ENCODE data around the gene CCDC137. TPM values are rescaled to one million over a fixed set of nuclear protein-coding genes. Genes with fewer than 3 reads are reported as not detected.

CCDC137 gene
- total RNA-seq, 4 donors from 2014 or later = 4.4 to 11.4 (median 8.8) TPM

GRCh38 chr17:81646869-81647600 lies 19.5 kb upstream of the CCDC137 start:
- WGBS, 2 donors = 60 to 70% methylated on average over 6 to 12 of the region's 12 CpGs
- intact Hi-C loops (cut with DNase I) = no loop called here

GRCh38 chr17:81647640-81648012 lies 18.9 kb upstream of the CCDC137 start:
- 34 to 43% methylated on average over 12 to 16 of the region's 21 CpGs for WGBS, 2 donors
- peaks cover 6% of the 10 kb centered on the region for H3K27me3 ChIP-seq

More at GRCh38 chr17:81646869-81647600, 19.5 kb upstream of the CCDC137 start:
- peaks cover 6% of the 10 kb centered on the region for H3K27me3 ChIP-seq
- no peaks in the 10 kb centered on the region for H3K9me3 ChIP-seq
- DNase-seq = no peak
- no peaks in the 10 kb centered on the region for H3K4me1 ChIP-seq
- no peaks in the 10 kb centered on the region for H3K36me3 ChIP-seq
- no peak overlapping the region for H3K4me3 ChIP-seq (replicated peaks in 1 of 3)
- no peak overlapping the region for H3K27ac ChIP-seq
- TF ChIP-seq CTCF (IDR thresholded peaks at IDR 0.05) (no peak), POLR2A (IDR thresholded peaks at IDR 0.05) (no peak)

GRCh38 chr17:81648013-81648706 lies 18.4 kb upstream of the CCDC137 start:
- peaks cover 6% of the 10 kb centered on the region for H3K27me3 ChIP-seq

More at GRCh38 chr17:81647640-81648012, 18.9 kb upstream of the CCDC137 start:
- Histone ChIP-seq H3K36me3 (no peaks in the 10 kb centered on the region), H3K9me3 (no peaks in the 10 kb centered on the region), H3K4me3 (replicated peaks in 1 of 3) (no peak overlapping the region), H3K4me1 (no peaks in the 10 kb centered on the region), H3K27ac (no peak overlapping the region)
- intact Hi-C loops (cut with DNase I) = no loop called here
- TF ChIP-seq POLR2A (IDR thresholded peaks at IDR 0.05) = no peak
- no peak for TF ChIP-seq CTCF (IDR thresholded peaks at IDR 0.05)
- DNase-seq = no peak

DNA sequence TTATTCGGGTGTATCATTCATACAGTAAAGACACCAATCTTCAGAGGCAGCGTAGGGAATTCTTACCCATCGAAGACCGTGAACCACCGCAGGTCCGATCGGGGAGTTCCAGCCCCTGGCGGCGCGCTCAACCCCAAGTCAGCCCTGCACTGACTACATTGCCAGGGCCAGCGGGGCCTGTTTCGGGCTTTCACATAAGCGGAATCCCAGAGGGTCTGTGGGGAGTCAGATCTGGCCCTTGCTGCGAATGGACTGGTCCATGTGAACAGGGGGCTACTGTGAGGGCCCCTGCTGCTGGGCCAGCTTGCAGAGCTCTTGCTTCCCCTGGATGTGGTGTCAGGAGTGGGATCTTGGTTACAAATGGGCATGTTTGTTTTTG lies 17.8 kb upstream of the CCDC137 start:
- intact Hi-C loops (cut with DNase I) = no loop called here
- 61 to 65% methylated on average over 14 of the region's 14 CpGs for WGBS, 2 donors
- Histone ChIP-seq H3K4me3 (replicated peaks in 1 of 3) (no peak overlapping the region), H3K4me1 (no peaks in the 10 kb centered on the region), H3K27ac (no peak overlapping the region), H3K36me3 (no peaks in the 10 kb centered on the region), H3K9me3 (no peaks in the 10 kb centered on the region), H3K27me3 (peaks cover 6% of the 10 kb centered on the region)
- TF ChIP-seq POLR2A (IDR thresholded peaks at IDR 0.05) (no peak), CTCF (IDR thresholded peaks at IDR 0.05) (no peak)
- DNase-seq = no peak

More at GRCh38 chr17:81648013-81648706, 18.4 kb upstream of the CCDC137 start:
- intact Hi-C loops (cut with DNase I) = no loop called here
- TF ChIP-seq CTCF (IDR thresholded peaks at IDR 0.05) = no peak
- TF ChIP-seq POLR2A (IDR thresholded peaks at IDR 0.05) = no peak
- Histone ChIP-seq H3K9me3 (no peaks in the 10 kb centered on the region), H3K27ac (no peak overlapping the region), H3K4me3 (replicated peaks in 1 of 3) (no peak overlapping the region), H3K36me3 (no peaks in the 10 kb centered on the region), H3K4me1 (no peaks in the 10 kb centered on the region)
- WGBS, 2 donors = 0 to 9% methylated on average over 1 to 46 of the region's 78 CpGs
- no peak for DNase-seq

- Histone ChIP-seq H3K9me3 (no peaks in the 10 kb centered on the region), H3K27ac (no peak overlapping the region), H3K36me3 (no peaks in the 10 kb centered on the region), H3K4me3 (replicated peaks in 1 of 3) (no peak overlapping the region), H3K27me3 (peaks cover 6% of the 10 kb centered on the region), H3K4me1 (no peaks in the 10 kb centered on the region)
- DNase-seq = no peak
- intact Hi-C loops (cut with DNase I) = no loop called here
- 79 to 83% methylated on average over 6 to 9 of the region's 9 CpGs for WGBS, 2 donors
- TF ChIP-seq CTCF (IDR thresholded peaks at IDR 0.05) (no peak), POLR2A (IDR thresholded peaks at IDR 0.05) (no peak)
These were observed 15.6 kb upstream of the CCDC137 start for GRCh38 chr17:81650951-81651350.

Data from thyroid gland (tissue), 4 donors.